K562 (cell line): Measurements from ENCODE around the gene TMC6. TPM values are rescaled to one million over a fixed set of nuclear protein-coding genes. Genes with fewer than 3 reads are reported as not detected.

ENCODE experiments used
- ATAC-seq: fragments of 200-7000 bp; cut with Tn5 transposase; 3 replicates; pipeline ENCODE4 v1.9.1; 2020; ENCODE audit warnings: moderate library complexity
- BruUV-seq: library from RNA; stranded (reverse); fragments of 400-500 nt; replicated peaks from 2 replicates; lab custom pipeline; 2021; lab: Mats Ljungman, UMichigan
- CTCF ChIA-PET: fragments of 300-600 bp; formaldehyde crosslinking; extraction: SDS; loops from one replicate; lab custom pipeline; 2021; ENCODE audit warnings: low intra/inter-chr PET ratio; lab: Yijun Ruan, JAX
- POLR2A ChIA-PET: fragments of 300-600, 350-650 bp; sonication (Branson Sonifier 250); formaldehyde crosslinking; extraction: SDS; loops from one replicate; lab custom pipeline; 2021; ENCODE audit warnings: antibody characterized with exemption, inconsistent platforms; lab: Yijun Ruan, JAX
- DNase-seq, 4 experiments: peaks; one replicate each; pipeline versions ENCODE4 v3.0.0 to v3.0.0-alpha.2; 2011 to 2018; ENCODE audit warnings: low spot score in 3 of 4, mixed read lengths in 3 of 4; ENCODE audit errors: extremely low read depth in 1 of 4
- FAIRE-seq: peaks from 2 replicates; lab custom pipeline; 2011; peaks lifted over from hg19 to GRCh38; lab: Jason Lieb, UNC
- H2AFZ ChIP-seq: 2 replicates; pipeline ENCODE4 v1.6.0; 2011; ENCODE audit warnings: low read depth, low read length, control low read depth, inconsistent platforms
- H3K27ac ChIP-seq: fragments of 200-600 bp; 3 replicates; pipeline ENCODE4 v1.8.0; 2011; ENCODE audit warnings: low read depth, mild to moderate bottlenecking, control low read depth, inconsistent platforms, low read length, moderate library complexity, mixed read lengths; ENCODE audit errors: extremely low read depth
- H3K27me3 ChIP-seq, 2 experiments: fragments of 300-600 bp in 1 of 2; 2 replicates in 1 of 2; 3 replicates in 1 of 2; pipeline versions ENCODE4 v1.6.0 to v1.8.0; 2011; ENCODE audit warnings: inconsistent platforms in 2 of 2, low read length in 2 of 2, mild to moderate bottlenecking in 1 of 2, mixed read lengths in 1 of 2, moderate library complexity in 1 of 2; ENCODE audit not compliant: control insufficient read depth in 2 of 2, insufficient read depth in 2 of 2
- H3K36me3 ChIP-seq: fragments of 300-600 bp; 3 replicates; pipeline ENCODE4 v1.8.0; 2011; ENCODE audit warnings: mild to moderate bottlenecking, low read length, inconsistent platforms; ENCODE audit not compliant: control insufficient read depth, insufficient read depth
- H3K4me1 ChIP-seq, 2 experiments: fragments of 200-600 bp in 1 of 2; replicated peaks in 1 of 2; 2 replicates in 1 of 2; 3 replicates in 1 of 2; pipeline versions ENCODE4 v1.5.1 to v1.8.0; 2011; ENCODE audit warnings: inconsistent platforms in 2 of 2, low read length in 2 of 2, mild to moderate bottlenecking in 1 of 2, mixed read lengths in 1 of 2, moderate library complexity in 1 of 2; ENCODE audit not compliant: control insufficient read depth in 2 of 2, insufficient read depth in 2 of 2
- H3K4me2 ChIP-seq: 2 replicates; pipeline ENCODE4 v1.6.1; 2011; ENCODE audit warnings: low read length, control low read depth, inconsistent platforms, mixed read lengths; ENCODE audit not compliant: insufficient read depth
- H3K4me3 ChIP-seq: fragments of 200-600 bp; sonication (generic), shearing (Covaris generic); 2 replicates; pipeline ENCODE4 v1.5.1; 2016; ENCODE audit warnings: control low read depth, inconsistent platforms
- H3K79me2 ChIP-seq: fragments of 200-600 bp; 3 replicates; pipeline ENCODE4 v1.8.0; 2011; ENCODE audit warnings: low read length, inconsistent platforms; ENCODE audit not compliant: control insufficient read depth, insufficient read depth
- H3K9ac ChIP-seq, 2 experiments: 2 replicates each; pipeline versions ENCODE4 v1.6.0 to v1.6.1; 2011; ENCODE audit warnings: low read depth in 2 of 2, low read length in 2 of 2, control low read depth in 1 of 2, inconsistent platforms in 1 of 2, mild to moderate bottlenecking in 1 of 2, mixed read lengths in 1 of 2; ENCODE audit not compliant: insufficient read depth in 1 of 2
- H3K9me1 ChIP-seq: one replicate; pipeline ENCODE4 v1.6.0; 2011; ENCODE audit warnings: inconsistent platforms, mild to moderate bottlenecking, low read length, moderate library complexity; ENCODE audit not compliant: control insufficient read depth, insufficient read depth
- H3K9me3 ChIP-seq: replicated peaks from 2 replicates; pipeline ENCODE4 v1.5.1; 2011; ENCODE audit warnings: low read depth, low read length, inconsistent platforms; ENCODE audit not compliant: control insufficient read depth, insufficient read depth
- H4K20me1 ChIP-seq: replicated peaks from 2 replicates; pipeline ENCODE4 v1.6.1; 2011; ENCODE audit warnings: low read length, inconsistent platforms, mixed read lengths; ENCODE audit not compliant: control insufficient read depth, insufficient read depth
- HMG20B ChIP-seq: fragments of 250-450 bp; sonication (Bioruptor Pico); IDR thresholded peaks from 2 replicates; pipeline ENCODE4 v1.5.0; 2021; ENCODE audit warnings: mild to moderate bottlenecking
- NCOA1 ChIP-seq: fragments of 450-650 bp; IDR thresholded peaks from 2 replicates; pipeline ENCODE4 v1.6.1; 2016; ENCODE audit warnings: low read depth
- POLR2G ChIP-seq: fragments of 200-400 bp; formaldehyde crosslinking; IDR thresholded peaks from 2 replicates; pipeline ENCODE4 v1.6.1; 2017; ENCODE audit warnings: low read depth, mild to moderate bottlenecking, antibody characterized with exemption, low read length, moderate library complexity
- POLR3A ChIP-seq: IDR thresholded peaks from 2 replicates; pipeline ENCODE4 v1.6.1; 2011; ENCODE audit warnings: borderline replicate concordance, mild to moderate bottlenecking, moderate library complexity; ENCODE audit not compliant: insufficient read length, insufficient read depth; ENCODE audit errors: extremely low read depth
- RBFOX2 ChIP-seq: fragments of 200-400 bp; formaldehyde crosslinking; IDR thresholded peaks from 2 replicates; pipeline ENCODE4 v1.6.1; 2017; ENCODE audit warnings: low read depth, mild to moderate bottlenecking, low read length, moderate library complexity
- STAT5A ChIP-seq: IDR thresholded peaks from 2 replicates; pipeline ENCODE4 v1.6.1; 2012; ENCODE audit warnings: low read length, inconsistent platforms, borderline replicate concordance
- ZKSCAN3 ChIP-seq: fragments of 250-450 bp; sonication (Bioruptor Pico); IDR thresholded peaks from 2 replicates; pipeline ENCODE4 v1.4.0; 2020
- ZNF263 ChIP-seq: sonication (generic); formaldehyde crosslinking; IDR thresholded peaks from 2 replicates; pipeline ENCODE4 v1.8.0; 2022; ENCODE audit warnings: mild to moderate bottlenecking, missing genetic modification reagents, borderline replicate concordance
- whole genome bisulfite sequencing: fragments of 100-300 bp; shearing (Covaris generic); methylation state at CpG from one replicate; pipeline ENCODE4 v1.1.6; 2016; ENCODE audit warnings: low coverage, mixed read lengths; ENCODE audit not compliant: insufficient coverage; ENCODE audit errors: missing lambda C conversion rate; 5-methylcytosine and 5-hydroxymethylcytosine counted together
- in situ Hi-C: fragments of 300-500 bp; cut with MboI; formaldehyde crosslinking; loops from 4 replicates; pipeline ENCODE4 v1.15.0; 2018; ENCODE audit warnings: inconsistent platforms, mixed read lengths
- intact Hi-C: fragments of 100-400 bp; cut with micrococcal nuclease; formaldehyde crosslinking; loops from 2 replicates; pipeline ENCODE4 v1.14.2; 2022
- polyA plus RNA-seq, 8 experiments: library from polyadenylated mRNA; depleted of rRNA in 4 of 8; stranded (reverse) in 5 of 8; unstranded in 3 of 8; fragments of >200 nt; fragmentation: Nextera tagmentation in 2 of 8; fragmentation: Illumina TruSeq in 1 of 8; extraction: Ambion mirVana in 2 of 8; extraction: Trizol in 1 of 8; gene quantifications; 2 replicates each; pipeline versions ENCODE4 v1.2.1 to v1.2.3, GENCODE V29; 2011 to 2014; ENCODE audit warnings: inconsistent platforms in 1 of 8, missing spikeins in 1 of 8
- total RNA-seq, 7 experiments: library from RNA; depleted of rRNA in 6 of 7; stranded (reverse); fragments of >200 nt in 6 of 7; fragmentation: Illumina TruSeq in 2 of 7; extraction: Trizol in 2 of 7; gene quantifications; 2 replicates each; pipeline versions ENCODE4 v1.2.1 to v1.2.3, GENCODE V29; 2011 to 2021; ENCODE audit warnings: low replicate concordance in 1 of 7

Gene TMC6
- total and polyA plus RNA-seq, 9 of the 15 experiments (the other 6 are each of a cell fraction or from before 2014, with no cell fraction given), result 4.1 to 351 (median 66.9) TPM

GRCh38 chr17:78163881-78164747 lies 35.6 kb upstream of the TMC6 start:
- intact Hi-C loops, result loop anchor here (1.0 kb wide), 1 partner anchor 18 kb away; the partner anchor contains the start of gene C17orf99
- FAIRE-seq (no peak), ATAC-seq (no peak), DNase-seq (no peak)
- Histone ChIP-seq H4K20me1 (no peaks in the 10 kb centered on the region), H3K9me3 (no peaks in the 10 kb centered on the region), H3K4me2 (no peak overlapping the region), H3K4me1 (peaks cover 21 to 56% of the 10 kb centered on the region in 2 experiments; a peak in 4 of 5 replicates), H3K27me3 (no peaks in the 10 kb centered on the region), H3K9ac (peak overlapping the region in 1 of 2 experiments; percentile 42; a peak in 1 of 4 replicates), H3K36me3 (peaks cover 2% of the 10 kb centered on the region; the same call in 1 of the 3 replicates), H2AFZ (no peak overlapping the region), H3K9me1 (peaks cover 3% of the 10 kb centered on the region), H3K27ac (no peak overlapping the region), H3K79me2 (peaks cover 13% of the 10 kb centered on the region), H3K4me3 (no peak overlapping the region)
- ChIA-PET CTCF (no interaction called here), POLR2A (interaction anchor here (1.2 kb wide), 1 partner anchor 29 kb away, joined by 3 read pairs; no protein-coding TSS in a partner anchor)
- in situ Hi-C loops, result no loop called here
- WGBS, result 84% methylated on average over 20 of the region's 22 CpGs
- TF ChIP-seq HMG20B (no peak), ZKSCAN3 (no peak), ZNF263 (peak; percentile 92), NCOA1 (no peak), RBFOX2 (0 out of 2 replicates have a peak, but pooled peaks have one; percentile 21), POLR2G (0 out of 2 replicates have a peak, but pooled peaks have one; percentile 35), POLR3A (no peak), STAT5A (no peak)
- no TSS peak for BruUV-seq
